Measurements from ENCODE around the gene FIGNL2.

DNA sequence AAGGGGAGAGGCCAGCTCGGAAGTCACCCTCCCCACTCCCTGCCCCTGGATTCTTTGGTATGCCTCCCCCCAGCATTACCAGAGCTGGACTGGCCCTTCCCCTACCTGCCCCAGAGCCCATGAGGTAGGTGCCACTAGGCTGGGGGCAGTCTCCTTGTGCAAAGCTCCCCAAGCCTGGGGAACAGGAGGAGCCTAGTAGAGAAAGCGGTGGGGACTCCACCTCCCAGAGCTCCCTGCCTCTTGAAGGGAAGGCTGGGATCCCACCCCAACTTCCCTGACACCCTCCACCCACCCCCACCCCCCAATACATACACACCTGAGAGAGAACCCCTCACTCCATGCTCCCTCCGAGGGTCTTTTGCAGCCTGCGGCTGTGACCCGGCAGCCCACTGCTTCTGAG, 30.4 kb downstream of the FIGNL2 start:
- TF ChIP-seq, protein P1, sequence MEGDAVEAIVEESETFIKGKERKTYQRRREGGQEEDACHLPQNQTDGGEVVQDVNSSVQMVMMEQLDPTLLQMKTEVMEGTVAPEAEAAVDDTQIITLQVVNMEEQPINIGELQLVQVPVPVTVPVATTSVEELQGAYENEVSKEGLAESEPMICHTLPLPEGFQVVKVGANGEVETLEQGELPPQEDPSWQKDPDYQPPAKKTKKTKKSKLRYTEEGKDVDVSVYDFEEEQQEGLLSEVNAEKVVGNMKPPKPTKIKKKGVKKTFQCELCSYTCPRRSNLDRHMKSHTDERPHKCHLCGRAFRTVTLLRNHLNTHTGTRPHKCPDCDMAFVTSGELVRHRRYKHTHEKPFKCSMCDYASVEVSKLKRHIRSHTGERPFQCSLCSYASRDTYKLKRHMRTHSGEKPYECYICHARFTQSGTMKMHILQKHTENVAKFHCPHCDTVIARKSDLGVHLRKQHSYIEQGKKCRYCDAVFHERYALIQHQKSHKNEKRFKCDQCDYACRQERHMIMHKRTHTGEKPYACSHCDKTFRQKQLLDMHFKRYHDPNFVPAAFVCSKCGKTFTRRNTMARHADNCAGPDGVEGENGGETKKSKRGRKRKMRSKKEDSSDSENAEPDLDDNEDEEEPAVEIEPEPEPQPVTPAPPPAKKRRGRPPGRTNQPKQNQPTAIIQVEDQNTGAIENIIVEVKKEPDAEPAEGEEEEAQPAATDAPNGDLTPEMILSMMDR (IDR thresholded peaks at IDR 0.05; ENCODE audit: insufficient read depth, low read depth, low read length) = no peak
- TF ChIP-seq EZH2 (IDR thresholded peaks at IDR 0.05; ENCODE audit: insufficient read depth, low read length) = no peak
